Stimulated activated CD8-positive, alpha-beta memory T cell treated with anti-CD3 and anti-CD28 coated beads, Interleukin-7, amount 100 ng/mL, for 48 hours (primary cell): ENCODE results near the gene POLR2I.
"Not testable (repeated sequence)": the region's sequence is repeated elsewhere in the genome, so short reads cannot be mapped to it uniquely, and the experiment has no call there.

ENCODE experiments used
- DNase-seq, 2 donors: peaks; one replicate each; pipeline ENCODE4 v3.0.0-alpha.2; 2020; ENCODE audit warnings: low read depth in 1 of 2; ENCODE audit errors: extremely low read depth in 1 of 2

Gene POLR2I

GRCh38 chr19:36101550-36102327 is 12.9 kb downstream of the POLR2I start:
- no peak for DNase-seq

- DNase-seq, result no peak
These were observed 14.2 kb downstream of the POLR2I start for GRCh38 chr19:36100476-36100875.

GRCh38 chr19:36099166-36099785 is 15.4 kb downstream of the POLR2I start:
- DNase-seq, result no peak

GRCh38 chr19:36097036-36097435 is 17.6 kb downstream of the POLR2I start:
- DNase-seq, result no peak

GRCh38 chr19:36093687-36094086 is 21.0 kb downstream of the POLR2I start:
- no peak for DNase-seq

GRCh38 chr19:36093146-36093662 is 21.5 kb downstream of the POLR2I start:
- peak in 1 of 2 donors; percentile 14 for DNase-seq

- no peak for DNase-seq
These were observed 22.1 kb downstream of the POLR2I start for GRCh38 chr19:36092566-36092965.

- no peak for DNase-seq
These were observed 23.6 kb downstream of the POLR2I start for GRCh38 chr19:36090910-36091695.

GRCh38 chr19:36089847-36090246 is 24.8 kb downstream of the POLR2I start:
- no peak for DNase-seq

GRCh38 chr19:36086326-36086725 is 28.3 kb downstream of the POLR2I start:
- DNase-seq, result no peak

GRCh38 chr19:36084231-36085009 is 30.3 kb downstream of the POLR2I start:
- no peak for DNase-seq

- DNase-seq, result no peak
These were observed 31.8 kb downstream of the POLR2I start for GRCh38 chr19:36082916-36083315.

- DNase-seq, result no peak
These were observed 32.8 kb downstream of the POLR2I start for GRCh38 chr19:36081894-36082293.

- DNase-seq, result no peak
These were observed 33.3 kb downstream of the POLR2I start for GRCh38 chr19:36081385-36081784.

- no peak for DNase-seq
These were observed 35.2 kb downstream of the POLR2I start for GRCh38 chr19:36079389-36079945.

- DNase-seq, result no peak
These were observed 41.4 kb downstream of the POLR2I start for GRCh38 chr19:36073121-36073876.

GRCh38 chr19:36072081-36072480 is 42.6 kb downstream of the POLR2I start:
- no peak for DNase-seq

- DNase-seq, result not testable (repeated sequence)
These were observed 45.7 kb downstream of the POLR2I start for GRCh38 chr19:36068810-36069499.

- DNase-seq, result no peak
These were observed 47.0 kb downstream of the POLR2I start for GRCh38 chr19:36067681-36068080.
